Activated CD8-positive, alpha-beta T cell treated with anti-CD3 and anti-CD28 coated beads, Interleukin-2, amount 10 ng/mL, durations not matched to agents 7 days and 5 days (primary cell): ENCODE data around the gene SUN2. TPM values are rescaled to one million over a fixed set of nuclear protein-coding genes. Genes with fewer than 3 reads are reported as not detected.

Experiments used
- ATAC-seq: fragments of 150-1000 bp; cut with Tn5 transposase; one replicate; pipeline ENCODE4 v1.10.0; 2021; ENCODE audit warnings: moderate library complexity
- CTCF ChIA-PET: fragments of 350-600 bp; sonication (Branson Sonifier 250); formaldehyde crosslinking; loops from one replicate; lab custom pipeline; 2021; ENCODE audit warnings: antibody characterized with exemption; lab: Charles Lee
- POLR2A ChIA-PET: fragments of 350-600 bp; sonication (Branson Sonifier 250); formaldehyde crosslinking; loops from one replicate; lab custom pipeline; 2021; ENCODE audit warnings: antibody characterized with exemption; lab: Charles Lee
- DNase-seq: peaks from one replicate; pipeline ENCODE4 v3.0.0-alpha.2; 2020
- H3K27ac Mint-ChIP-seq: one replicate; pipeline ENCODE4 v1.8.0; 2021; ENCODE audit warnings: mild to moderate bottlenecking, mixed read lengths
- H3K27me3 Mint-ChIP-seq: one replicate; pipeline ENCODE4 v1.8.0; 2021; ENCODE audit warnings: low read depth, mixed read lengths
- H3K36me3 Mint-ChIP-seq: one replicate; pipeline ENCODE4 v1.8.0; 2021; ENCODE audit warnings: low read depth, mixed read lengths
- H3K4me1 Mint-ChIP-seq: one replicate; pipeline ENCODE4 v1.8.0; 2021; ENCODE audit warnings: low read depth, mixed read lengths
- H3K4me3 Mint-ChIP-seq: one replicate; pipeline ENCODE4 v1.8.0; 2021; ENCODE audit warnings: mild to moderate bottlenecking, mixed read lengths
- H3K9me3 Mint-ChIP-seq: one replicate; pipeline ENCODE4 v1.8.0; 2022; ENCODE audit warnings: mixed read lengths; ENCODE audit not compliant: insufficient read depth
- total RNA-seq, 2 experiments: library from RNA; stranded (reverse); gene quantifications; one replicate each; pipeline ENCODE4 v1.2.3, GENCODE V29; 2021

Gene SUN2
- total RNA-seq, 2 experiments from 2014 or later = 481 to 482 TPM

- peaks cover 81% of the 10 kb centered on the region for H3K36me3 Mint-ChIP-seq
- ATAC-seq = no peak
- POLR2A ChIA-PET = interaction anchor here (0.9 to 15.1 kb wide), 5 partner anchors 15 to 50 kb away, joined by 3 to 307 read pairs (median 4); partner anchors contain the start of genes GTPBP1 and JOSD1
- H3K27me3 Mint-ChIP-seq = no peaks in the 10 kb centered on the region
- no peak for DNase-seq
- CTCF ChIA-PET = interaction anchor here (1.5 to 3.4 kb wide), 5 partner anchors 11 to 45 kb away, joined by 5 to 23 read pairs (median 7); partner anchors contain the start of gene GTPBP1
- peak overlapping the region; percentile 97 for H3K4me3 Mint-ChIP-seq
- peaks cover 47% of the 10 kb centered on the region for H3K4me1 Mint-ChIP-seq
- peak overlapping the region; percentile 100 for H3K27ac Mint-ChIP-seq
- H3K9me3 Mint-ChIP-seq = no peaks in the 10 kb centered on the region
Measured at GRCh38 chr22:38751066-38751421, 4.8 kb downstream of the SUN2 start.

- POLR2A ChIA-PET = interaction anchor here (0.9 to 15.1 kb wide), 3 partner anchors 15 to 50 kb away, joined by 3 to 307 read pairs (median 3); partner anchors contain the start of genes GTPBP1 and JOSD1
- CTCF ChIA-PET = interaction anchor here (1.9 to 3.4 kb wide), 4 partner anchors 15 to 45 kb away, joined by 5 to 23 read pairs (median 12); partner anchors contain the start of gene GTPBP1
Measured at GRCh38 chr22:38750638-38751037, 5.2 kb downstream of the SUN2 start.

DNA sequence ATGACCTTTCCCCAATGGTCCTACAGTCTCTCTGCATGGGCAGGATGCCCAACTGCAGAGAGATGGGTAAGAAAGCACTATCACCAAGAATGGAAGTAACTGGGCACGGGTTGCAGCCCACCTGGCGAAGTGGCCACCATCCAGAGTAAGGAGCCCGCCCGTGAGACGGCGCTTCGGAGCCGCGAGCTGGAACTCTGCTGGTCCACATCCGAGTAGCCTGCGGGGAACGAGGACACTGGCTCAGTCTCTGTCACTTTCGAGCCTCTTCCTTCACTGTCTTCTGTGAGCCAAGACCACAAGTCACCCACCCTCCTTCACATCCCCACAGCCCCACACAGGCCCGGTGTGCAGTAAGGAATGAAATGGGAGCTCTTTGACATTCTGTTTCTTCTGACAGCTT is 5.7 kb downstream of the SUN2 start:
- peak overlapping the region; percentile 100 for H3K27ac Mint-ChIP-seq
- H3K4me3 Mint-ChIP-seq = peak overlapping the region; percentile 97
- ATAC-seq (no peak), DNase-seq (no peak)
- H3K27me3 Mint-ChIP-seq = no peaks in the 10 kb centered on the region
- no peaks in the 10 kb centered on the region for H3K9me3 Mint-ChIP-seq
- ChIA-PET CTCF (interaction anchor here (1.9 to 3.4 kb wide), 3 partner anchors 17 to 44 kb away, joined by 5 to 23 read pairs (median 7); partner anchors contain the start of gene GTPBP1), POLR2A (interaction anchor here (0.9 to 15.1 kb wide), 2 partner anchors 14 to 49 kb away, joined by 3 to 307 read pairs; partner anchors contain the start of gene JOSD1)
- H3K36me3 Mint-ChIP-seq = peaks cover 89% of the 10 kb centered on the region
- peaks cover 55% of the 10 kb centered on the region for H3K4me1 Mint-ChIP-seq

More at GRCh38 chr22:38750638-38751037, 5.2 kb downstream of the SUN2 start:
- DNase-seq (no peak), ATAC-seq (no peak)
- Mint-ChIP-seq H3K36me3 (peaks cover 85% of the 10 kb centered on the region), H3K27me3 (no peaks in the 10 kb centered on the region), H3K4me1 (peaks cover 51% of the 10 kb centered on the region), H3K9me3 (no peaks in the 10 kb centered on the region), H3K27ac (peak overlapping the region; percentile 100), H3K4me3 (peak overlapping the region; percentile 97)

- no peak overlapping the region for H3K4me3 Mint-ChIP-seq
- peak overlapping the region; percentile 72 for H3K27ac Mint-ChIP-seq
- no peaks in the 10 kb centered on the region for H3K27me3 Mint-ChIP-seq
- H3K4me1 Mint-ChIP-seq = peaks cover 61% of the 10 kb centered on the region
- DNase-seq (no peak), ATAC-seq (no peak)
- ChIA-PET POLR2A (interaction anchor here (15.1 kb wide), 1 partner anchor 13 kb away, joined by 307 read pairs; no protein-coding TSS in a partner anchor), CTCF (interaction anchor here (1.0 to 4.7 kb wide), 4 partner anchors 15 to 121 kb away, joined by 3 to 35 read pairs (median 6); no protein-coding TSS in a partner anchor)
- H3K36me3 Mint-ChIP-seq = peaks cover 84% of the 10 kb centered on the region
- H3K9me3 Mint-ChIP-seq = no peaks in the 10 kb centered on the region
Measured at GRCh38 chr22:38748487-38749136, 7.2 kb downstream of the SUN2 start.

DNA sequence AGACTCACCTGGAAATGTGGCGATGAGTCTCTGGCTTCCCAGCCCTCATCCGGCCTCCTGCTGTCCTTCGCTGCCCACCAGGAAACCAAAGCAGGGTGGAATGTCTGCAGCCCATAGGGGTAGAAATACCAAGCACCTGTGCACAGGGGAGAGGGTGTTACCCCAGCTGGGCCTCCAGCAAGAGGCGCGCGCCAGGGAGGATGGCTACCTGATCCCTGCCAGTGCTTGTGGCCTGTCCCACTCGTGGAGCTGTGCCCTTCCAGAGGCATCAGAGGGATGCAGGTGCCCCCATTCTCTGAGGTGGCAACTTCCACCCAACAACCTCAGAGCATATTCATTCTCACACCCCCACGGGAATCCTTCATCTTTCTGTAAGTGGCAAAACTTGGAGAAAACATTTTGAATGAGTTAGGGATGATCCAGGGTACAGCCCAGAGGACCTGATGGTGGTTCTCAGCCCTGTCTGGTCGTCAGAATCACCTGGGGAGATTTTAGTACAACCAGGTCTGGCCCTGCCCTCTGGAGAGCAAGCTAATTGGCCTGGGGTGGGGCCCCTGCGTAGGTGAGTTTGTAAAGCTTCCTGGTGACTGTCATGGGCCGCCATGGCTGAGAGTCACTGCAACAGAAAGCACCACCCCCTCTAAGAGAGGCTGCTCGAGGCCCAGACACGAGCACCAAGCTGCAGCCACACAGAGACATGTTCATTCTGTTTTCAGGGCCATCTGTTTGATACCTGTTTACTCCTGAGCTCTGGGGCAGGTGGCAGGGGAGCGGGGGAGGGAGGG is 9.9 kb downstream of the SUN2 start:
- peaks cover 82% of the 10 kb centered on the region for H3K36me3 Mint-ChIP-seq

GRCh38 chr22:38744981-38745380 is 10.8 kb downstream of the SUN2 start:
- ATAC-seq (no peak), DNase-seq (no peak)
- ChIA-PET POLR2A (interaction anchor here (15.1 kb wide), 1 partner anchor 9 kb away, joined by 307 read pairs; no protein-coding TSS in a partner anchor), CTCF (interaction anchor here (0.9 to 4.7 kb wide), 2 partner anchors 12 to 20 kb away, joined by 3 to 35 read pairs; no protein-coding TSS in a partner anchor)
- Mint-ChIP-seq H3K27me3 (no peaks in the 10 kb centered on the region), H3K27ac (peak overlapping the region; percentile 57), H3K9me3 (no peaks in the 10 kb centered on the region), H3K4me3 (peak overlapping the region; percentile 5), H3K4me1 (peaks cover 54% of the 10 kb centered on the region), H3K36me3 (peaks cover 82% of the 10 kb centered on the region)

More for the DNA sequence above, 9.9 kb downstream of the SUN2 start:
- Mint-ChIP-seq H3K4me1 (peaks cover 56% of the 10 kb centered on the region), H3K4me3 (no peak overlapping the region), H3K9me3 (no peaks in the 10 kb centered on the region), H3K27me3 (no peaks in the 10 kb centered on the region), H3K27ac (peak overlapping the region; percentile 46)
- ChIA-PET POLR2A (interaction anchor here (0.7 to 15.1 kb wide), 3 partner anchors 9 to 15 kb away, joined by 3 to 307 read pairs (median 4); no protein-coding TSS in a partner anchor), CTCF (interaction anchor here (0.9 to 4.7 kb wide), 2 partner anchors 13 to 21 kb away, joined by 3 to 35 read pairs; no protein-coding TSS in a partner anchor)
- ATAC-seq (no peak), DNase-seq (no peak)

GRCh38 chr22:38742176-38742942 is 13.4 kb downstream of the SUN2 start:
- Mint-ChIP-seq H3K27ac (peak overlapping the region; percentile 30), H3K36me3 (peaks cover 84% of the 10 kb centered on the region), H3K27me3 (no peaks in the 10 kb centered on the region), H3K9me3 (no peaks in the 10 kb centered on the region), H3K4me1 (peaks cover 57% of the 10 kb centered on the region), H3K4me3 (no peak overlapping the region)
- ATAC-seq (no peak), DNase-seq (no peak)
- POLR2A ChIA-PET = interaction anchor here (0.9 to 16.4 kb wide), 5 partner anchors 9 to 35 kb away, joined by 3 to 307 read pairs (median 6); partner anchors contain the start of gene SUN2
- CTCF ChIA-PET = interaction anchor here (1.8 to 2.7 kb wide), 2 partner anchors 9 to 18 kb away, joined by 4 to 10 read pairs; no protein-coding TSS in a partner anchor

GRCh38 chr22:38741576-38741975 is 14.2 kb downstream of the SUN2 start:
- Mint-ChIP-seq H3K9me3 (no peaks in the 10 kb centered on the region), H3K4me3 (no peak overlapping the region), H3K27me3 (no peaks in the 10 kb centered on the region), H3K4me1 (peaks cover 64% of the 10 kb centered on the region), H3K27ac (peak overlapping the region; percentile 71), H3K36me3 (peaks cover 90% of the 10 kb centered on the region)
- CTCF ChIA-PET = interaction anchor here (2.7 kb wide), 1 partner anchor 8 kb away, joined by 10 read pairs; no protein-coding TSS in a partner anchor
- DNase-seq = no peak
- POLR2A ChIA-PET = interaction anchor here (1.0 to 16.4 kb wide), 3 partner anchors 8 to 34 kb away, joined by 3 to 307 read pairs (median 23); partner anchors contain the start of gene SUN2
- ATAC-seq = no peak

DNA sequence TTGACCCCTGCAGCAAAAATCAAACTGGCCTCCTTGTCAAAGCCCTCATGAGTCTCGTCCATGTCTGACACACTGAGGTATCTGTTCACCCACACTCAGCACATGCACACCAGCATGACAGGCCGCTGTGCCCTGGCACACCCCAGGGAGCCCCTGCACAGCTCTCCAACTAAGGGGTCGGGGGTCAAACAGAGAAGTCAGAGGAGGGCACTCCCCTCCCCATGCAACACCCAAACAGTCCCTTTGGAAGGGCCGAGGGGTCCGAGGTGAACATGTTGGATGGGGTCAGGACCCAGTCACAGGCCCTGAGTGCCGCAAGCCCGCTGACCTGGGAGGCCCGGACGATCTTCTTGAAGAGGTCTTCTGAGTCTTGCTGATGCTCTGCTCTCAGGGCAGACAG is 14.6 kb downstream of the SUN2 start:
- Mint-ChIP-seq H3K9me3 (no peaks in the 10 kb centered on the region), H3K4me1 (peaks cover 65% of the 10 kb centered on the region), H3K27ac (peak overlapping the region; percentile 71), H3K27me3 (no peaks in the 10 kb centered on the region), H3K36me3 (peaks cover 88% of the 10 kb centered on the region), H3K4me3 (no peak overlapping the region)
- DNase-seq (no peak), ATAC-seq (no peak)
- ChIA-PET POLR2A (interaction anchor here (0.9 to 16.4 kb wide), 3 partner anchors 11 to 23 kb away, joined by 4 to 307 read pairs (median 4); partner anchors contain the start of gene SUN2), CTCF (interaction anchor here (1.5 to 2.7 kb wide), 3 partner anchors 8 to 16 kb away, joined by 4 to 10 read pairs (median 6); no protein-coding TSS in a partner anchor)

GRCh38 chr22:38740754-38741153 is 15.0 kb downstream of the SUN2 start:
- Mint-ChIP-seq H3K36me3 (peaks cover 88% of the 10 kb centered on the region), H3K9me3 (no peaks in the 10 kb centered on the region), H3K27me3 (no peaks in the 10 kb centered on the region), H3K27ac (peak overlapping the region; percentile 71), H3K4me3 (no peak overlapping the region), H3K4me1 (peaks cover 66% of the 10 kb centered on the region)
- CTCF ChIA-PET = interaction anchor here (1.5 to 1.6 kb wide), 2 partner anchors 11 to 16 kb away, joined by 4 to 6 read pairs; no protein-coding TSS in a partner anchor
- POLR2A ChIA-PET = interaction anchor here (0.9 to 16.4 kb wide), 3 partner anchors 12 to 23 kb away, joined by 4 to 307 read pairs (median 4); partner anchors contain the start of gene SUN2
- DNase-seq (no peak), ATAC-seq (no peak)
